ENCODE measurements around the gene DLG2.

DNA sequence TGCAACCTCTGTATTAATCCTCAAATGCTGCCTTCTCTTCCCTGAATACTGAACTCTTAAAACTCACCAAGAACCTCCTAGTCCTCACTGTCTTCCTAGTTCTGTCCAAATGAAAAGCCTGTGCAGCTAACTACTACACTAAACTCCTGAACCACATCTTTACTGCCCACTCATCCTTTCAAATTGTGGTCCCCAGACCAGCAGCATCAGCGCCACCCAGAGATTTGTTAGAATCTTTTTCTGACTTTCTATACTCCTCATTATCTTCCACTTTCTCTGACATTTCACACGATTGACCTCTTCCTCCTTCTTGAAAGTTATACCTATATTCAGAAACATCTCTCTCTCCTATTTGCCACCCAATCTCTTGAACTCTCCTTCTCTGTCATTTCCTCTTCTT, 461.3 kb downstream of the DLG2 start:
- TF ChIP-seq, protein P1, sequence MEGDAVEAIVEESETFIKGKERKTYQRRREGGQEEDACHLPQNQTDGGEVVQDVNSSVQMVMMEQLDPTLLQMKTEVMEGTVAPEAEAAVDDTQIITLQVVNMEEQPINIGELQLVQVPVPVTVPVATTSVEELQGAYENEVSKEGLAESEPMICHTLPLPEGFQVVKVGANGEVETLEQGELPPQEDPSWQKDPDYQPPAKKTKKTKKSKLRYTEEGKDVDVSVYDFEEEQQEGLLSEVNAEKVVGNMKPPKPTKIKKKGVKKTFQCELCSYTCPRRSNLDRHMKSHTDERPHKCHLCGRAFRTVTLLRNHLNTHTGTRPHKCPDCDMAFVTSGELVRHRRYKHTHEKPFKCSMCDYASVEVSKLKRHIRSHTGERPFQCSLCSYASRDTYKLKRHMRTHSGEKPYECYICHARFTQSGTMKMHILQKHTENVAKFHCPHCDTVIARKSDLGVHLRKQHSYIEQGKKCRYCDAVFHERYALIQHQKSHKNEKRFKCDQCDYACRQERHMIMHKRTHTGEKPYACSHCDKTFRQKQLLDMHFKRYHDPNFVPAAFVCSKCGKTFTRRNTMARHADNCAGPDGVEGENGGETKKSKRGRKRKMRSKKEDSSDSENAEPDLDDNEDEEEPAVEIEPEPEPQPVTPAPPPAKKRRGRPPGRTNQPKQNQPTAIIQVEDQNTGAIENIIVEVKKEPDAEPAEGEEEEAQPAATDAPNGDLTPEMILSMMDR (conservative IDR thresholded peaks at IDR 0.05 in 1 of 2, IDR thresholded peaks at IDR 0.05 in 1 of 2; ENCODE audit: extremely low read depth in 1 of 2, insufficient read depth in 1 of 2, low read depth in 1 of 2, low read length in 2 of 2) = no peak
- TF ChIP-seq EZH2 (IDR thresholded peaks at IDR 0.05; ENCODE audit: borderline replicate concordance, low read length) = no peak
